ENCODE results near the gene CHD6. TPM values are rescaled to one million over a fixed set of nuclear protein-coding genes. Genes with fewer than 3 reads are reported as not detected.

The CHD6 gene
- total and polyA plus RNA-seq, 11 donors: 6.5 to 52.8 (median 38.9) TPM

DNA sequence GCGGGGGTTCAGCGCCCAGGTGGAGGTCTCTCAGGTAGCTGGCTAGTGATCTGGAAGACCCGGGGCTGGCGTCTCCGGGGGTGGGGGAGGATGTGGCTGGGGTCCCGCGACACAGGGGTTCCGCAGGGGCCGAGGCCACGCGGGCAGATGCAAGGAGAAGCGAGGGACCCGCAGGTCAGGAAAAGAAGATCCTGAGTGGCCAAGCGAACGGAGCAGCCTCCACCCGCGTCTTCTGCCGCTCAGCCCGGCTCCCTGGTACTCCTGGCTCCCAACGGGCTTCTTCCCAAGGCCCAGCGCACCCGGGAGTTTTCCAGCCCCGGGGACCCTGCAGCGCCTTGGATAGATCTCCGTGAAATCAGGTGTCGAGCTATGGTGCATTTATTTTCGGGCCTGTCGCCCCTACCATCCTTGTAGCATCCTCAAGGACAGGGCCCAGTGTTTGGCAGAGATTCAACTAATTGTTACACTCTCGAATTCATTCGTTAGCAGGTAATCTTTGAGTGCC, 682 bp upstream of the CHD6 start:
- no peak for TF ChIP-seq POLR2A (IDR thresholded peaks at IDR 0.05)
- TF ChIP-seq, protein P1, sequence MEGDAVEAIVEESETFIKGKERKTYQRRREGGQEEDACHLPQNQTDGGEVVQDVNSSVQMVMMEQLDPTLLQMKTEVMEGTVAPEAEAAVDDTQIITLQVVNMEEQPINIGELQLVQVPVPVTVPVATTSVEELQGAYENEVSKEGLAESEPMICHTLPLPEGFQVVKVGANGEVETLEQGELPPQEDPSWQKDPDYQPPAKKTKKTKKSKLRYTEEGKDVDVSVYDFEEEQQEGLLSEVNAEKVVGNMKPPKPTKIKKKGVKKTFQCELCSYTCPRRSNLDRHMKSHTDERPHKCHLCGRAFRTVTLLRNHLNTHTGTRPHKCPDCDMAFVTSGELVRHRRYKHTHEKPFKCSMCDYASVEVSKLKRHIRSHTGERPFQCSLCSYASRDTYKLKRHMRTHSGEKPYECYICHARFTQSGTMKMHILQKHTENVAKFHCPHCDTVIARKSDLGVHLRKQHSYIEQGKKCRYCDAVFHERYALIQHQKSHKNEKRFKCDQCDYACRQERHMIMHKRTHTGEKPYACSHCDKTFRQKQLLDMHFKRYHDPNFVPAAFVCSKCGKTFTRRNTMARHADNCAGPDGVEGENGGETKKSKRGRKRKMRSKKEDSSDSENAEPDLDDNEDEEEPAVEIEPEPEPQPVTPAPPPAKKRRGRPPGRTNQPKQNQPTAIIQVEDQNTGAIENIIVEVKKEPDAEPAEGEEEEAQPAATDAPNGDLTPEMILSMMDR (IDR thresholded peaks at IDR 0.05): no peak
- intact Hi-C loops (cut with DNase I): loop anchor here in 7 of 10 donors (5.0 to 10.0 kb wide), 7 partner anchors 47 to 114 kb away; no protein-coding TSS in a partner anchor
- WGBS, 4 donors: 5 to 14% (median 6%) methylated on average over 17 to 30 of the region's 30 CpGs
- ATAC-seq (peak in 1 of 4 donors; percentile 1), DNase-seq (no peak)
- Histone ChIP-seq H3K36me3 (no peaks in the 10 kb centered on the region), H3K4me3 (peak overlapping the region; percentile 52 to 95 (median 74)), H3K27me3 (no peaks in the 10 kb centered on the region), H3K9me3 (no peaks in the 10 kb centered on the region), H3K27ac (peak overlapping the region in 10 of 12 donors; percentile 25 to 89 (median 46)), H3K4me1 (peaks cover 0 to 39% (median 28%) of the 10 kb centered on the region in 12 donors)

DNA sequence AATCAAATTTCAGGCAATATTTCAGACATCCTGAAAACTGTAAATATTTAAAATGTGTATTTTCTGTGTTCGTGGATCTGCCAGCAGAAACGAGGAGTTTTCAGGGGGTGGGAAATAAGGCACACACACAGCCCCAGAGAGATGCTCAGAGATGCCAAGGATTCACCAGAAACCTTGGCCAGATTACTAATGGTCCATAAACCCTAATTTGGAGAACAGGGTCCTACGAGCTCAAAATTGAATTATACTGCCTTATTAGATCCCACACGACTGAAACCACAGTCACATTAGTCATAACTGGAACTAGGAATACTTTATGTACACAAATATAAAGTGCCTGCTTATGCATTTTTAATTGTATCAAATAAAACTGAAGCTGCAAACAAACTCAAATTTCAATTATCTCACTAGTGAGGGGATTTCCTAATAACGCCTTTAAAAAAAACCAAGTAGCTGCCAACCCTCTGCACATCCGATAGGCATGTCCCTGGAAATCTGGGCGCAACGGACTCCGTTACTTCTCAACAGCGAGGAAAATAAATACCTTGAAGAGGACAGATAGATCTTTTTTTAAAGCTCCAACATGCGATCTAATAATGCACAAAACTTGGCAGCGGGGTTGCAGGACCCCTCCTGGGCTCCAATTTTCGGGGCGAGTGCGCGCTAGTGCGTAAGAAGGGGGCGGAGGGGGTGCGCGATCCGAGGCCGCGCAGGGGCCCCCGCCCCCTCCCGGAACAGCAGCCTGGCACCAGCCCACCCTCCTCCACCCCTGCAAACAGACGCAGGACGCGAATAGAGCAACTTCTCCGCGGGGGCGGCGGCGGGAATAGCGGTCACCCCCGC, 897 bp downstream of the CHD6 start:
- ATAC-seq: peak in 3 of 4 donors; percentile 14 to 28 (median 21)
- TF ChIP-seq, protein P1 (IDR thresholded peaks at IDR 0.05): no peak
- no peak for TF ChIP-seq POLR2A (IDR thresholded peaks at IDR 0.05)
- peak overlapping the region; percentile 30 to 89 (median 72) for H3K27ac ChIP-seq
- 3 to 5% (median 4%) methylated on average over 25 to 35 of the region's 35 CpGs for WGBS, 4 donors
- peak overlapping the region; percentile 39 to 95 (median 74) for H3K4me3 ChIP-seq
- H3K4me1 ChIP-seq: peaks cover 0 to 42% (median 35%) of the 10 kb centered on the region in 12 donors
- H3K36me3 ChIP-seq: no peaks in the 10 kb centered on the region
- peak; percentile 41 to 63 (median 57) for DNase-seq
- H3K27me3 ChIP-seq: no peaks in the 10 kb centered on the region
- H3K9me3 ChIP-seq: no peaks in the 10 kb centered on the region
- intact Hi-C loops (cut with DNase I): loop anchor here in 7 of 10 donors (5.0 to 10.0 kb wide), 7 partner anchors 45 to 112 kb away; no protein-coding TSS in a partner anchor

DNA sequence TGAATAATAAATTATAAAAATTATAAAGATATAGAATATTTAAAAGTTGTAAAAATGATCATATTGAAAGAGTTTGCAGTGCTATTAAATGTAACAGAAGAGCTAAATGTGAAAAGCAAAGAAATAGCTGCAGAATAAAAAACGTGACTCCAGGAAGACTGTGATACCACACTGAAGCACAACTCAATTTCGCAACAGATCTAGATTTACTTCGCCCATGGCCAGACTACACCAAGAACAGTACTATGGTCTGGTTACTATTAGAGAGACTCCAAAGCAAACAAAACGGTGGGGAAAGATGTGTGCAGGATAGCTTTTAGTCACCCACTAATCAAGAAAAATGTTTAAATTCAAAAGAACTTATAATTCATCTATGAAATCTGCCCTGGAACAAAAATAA, 1.9 kb downstream of the CHD6 start:
- Histone ChIP-seq H3K9me3 (no peaks in the 10 kb centered on the region), H3K27ac (no peak overlapping the region), H3K36me3 (no peaks in the 10 kb centered on the region), H3K4me1 (peaks cover 0 to 49% (median 37%) of the 10 kb centered on the region in 12 donors), H3K27me3 (no peaks in the 10 kb centered on the region), H3K4me3 (peak overlapping the region in 4 of 12 donors; percentile 2 to 95 (median 78))
- intact Hi-C loops (cut with DNase I): loop anchor here in 7 of 10 donors (5.0 to 10.0 kb wide), 7 partner anchors 44 to 111 kb away; no protein-coding TSS in a partner anchor
- no peak for DNase-seq
- ATAC-seq: no peak
- TF ChIP-seq, protein P1 (IDR thresholded peaks at IDR 0.05): no peak
- TF ChIP-seq POLR2A (IDR thresholded peaks at IDR 0.05): no peak
- 72 to 79% (median 75%) methylated on average over 4 of the region's 4 CpGs for WGBS, 4 donors

DNA sequence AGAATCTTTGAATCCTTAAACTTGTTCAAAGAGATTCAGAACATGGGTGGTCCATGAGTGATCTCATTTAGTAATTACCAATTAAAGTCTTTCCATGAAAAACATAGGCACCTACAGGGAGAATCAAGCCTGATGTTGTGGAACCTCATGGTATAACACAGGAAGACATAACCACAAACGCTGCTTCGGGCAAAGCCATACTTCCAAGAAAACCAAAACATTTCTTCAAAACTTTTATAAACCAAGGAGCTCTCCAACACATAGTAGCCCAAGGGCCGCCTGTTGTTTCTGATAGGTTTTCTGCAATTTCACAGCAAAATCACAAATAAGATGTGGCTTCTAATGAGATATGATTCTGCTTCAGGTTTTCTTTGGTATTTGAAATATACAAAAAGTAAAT, 2.5 kb downstream of the CHD6 start:
- Histone ChIP-seq H3K4me1 (peaks cover 0 to 53% (median 39%) of the 10 kb centered on the region in 12 donors), H3K27me3 (no peaks in the 10 kb centered on the region), H3K4me3 (peak overlapping the region in 1 of 12 donors; percentile 95), H3K9me3 (no peaks in the 10 kb centered on the region), H3K27ac (no peak overlapping the region), H3K36me3 (no peaks in the 10 kb centered on the region)
- intact Hi-C loops (cut with DNase I): loop anchor here in 7 of 10 donors (5.0 to 10.0 kb wide), 7 partner anchors 43 to 111 kb away; no protein-coding TSS in a partner anchor
- TF ChIP-seq POLR2A (IDR thresholded peaks at IDR 0.05): no peak
- TF ChIP-seq, protein P1 (IDR thresholded peaks at IDR 0.05): no peak
- 67 to 77% (median 71%) methylated on average over 3 of the region's 3 CpGs for WGBS, 4 donors
- DNase-seq: no peak
- ATAC-seq: no peak

Data from heart left ventricle (tissue), 16 donors.